Pancreas (tissue), 10 donors: Measurements from ENCODE around the gene SEMA6B. TPM values are rescaled to one million over a fixed set of nuclear protein-coding genes. Genes with fewer than 3 reads are reported as not detected.

Experiments
- ATAC-seq, 4 donors: fragments of 200-7000 bp; cut with Tn5 transposase; one replicate each; pipeline versions ENCODE4 v1.8.0 to v1.9.1; 2020; ENCODE audit warnings: mild to moderate bottlenecking in 4 of 4, moderate library complexity in 4 of 4
- DNase-seq, 6 donors: peaks; one replicate each; pipeline ENCODE4 v3.0.0-alpha.2; 2020
- FAIRE-seq: peaks from 2 replicates; lab custom pipeline; 2012; peaks lifted over from hg19 to GRCh38; lab: Jason Lieb, UNC
- H3K27ac ChIP-seq, 4 donors: fragments of 200-600 bp; sonication (generic); 1 replicate in 3 of 4; 2 replicates in 1 of 4; pipeline versions ENCODE4 v1.5.0 to v1.8.0; 2020
- H3K27me3 ChIP-seq, 4 donors: fragments of 200-600 bp; one replicate each; pipeline ENCODE4 v1.8.0; 2021
- H3K36me3 ChIP-seq, 3 donors: fragments of 200-600 bp; sonication (generic) in 1 of 3; one replicate each; pipeline versions ENCODE4 v1.5.0 to v1.8.0; 2020 to 2021
- H3K4me1 ChIP-seq, 3 donors: fragments of 200-600 bp; one replicate each; pipeline ENCODE4 v1.8.0; 2021
- H3K4me3 ChIP-seq, 4 donors: fragments of 200-600 bp; sonication (generic) in 2 of 4; one replicate each; pipeline versions ENCODE4 v1.5.0 to v1.8.0; 2020 to 2021
- H3K9me3 ChIP-seq, 4 donors: fragments of 200-600 bp; one replicate each; pipeline ENCODE4 v1.8.0; 2021
- CTCF ChIP-seq, 4 donors: fragments of 200-600 bp; sonication (generic) in 3 of 4; IDR thresholded peaks; one replicate each; pipeline versions ENCODE4 v1.5.0 to v1.8.0; 2021; ENCODE audit warnings: antibody characterized with exemption in 4 of 4
- WGBS, 2 donors: extraction: QIAGEN DNeasy Blood & Tissue Kit; methylation state at CpG; one replicate each; pipeline ENCODE4 v1.1.7; 2013; 5-methylcytosine and 5-hydroxymethylcytosine counted together
- intact Hi-C, 3 donors: fragments of 100-400 bp; cut with DNase I; formaldehyde crosslinking; loops; one replicate each; pipeline versions ENCODE4 v1.11.1 to v1.14.2; 2022
- polyA plus RNA-seq, 2 donors: library from polyadenylated mRNA; stranded (reverse); fragments of 200-250 nt; gene quantifications; one replicate each; pipeline ENCODE4 v1.2.3, GENCODE V29; 2013
- total RNA-seq, 6 donors: library from RNA; stranded (reverse); fragmentation: NEBNext Ultra II Directional in 4 of 6; extraction: Animal tissue kit (Norgen Biotek cat#: 25700) in 4 of 6; gene quantifications; one replicate each; pipeline versions ENCODE4 v1.2.1 to v1.2.4, GENCODE V29; 2021 to 2023
- donor health status: healthy with polysubstance abuse.
- donor health status: DM: no; HTN: no; CAD: no; lungs with moderate emphysema.
- donor health status: DM: no; HTN: no; CAD: no.
- donor health status: control.
- donor health status: control.
- donor health status: Bipolar disorder and iron deficiency.
- donor health status: DM: yes; HTN: yes; CAD: no.
- donor health status: DM: no; HTN: no; CAD: no.
- donor health status: DM: no; HTN: no; CAD: no.
- donor health status: DM: yes; HTN: yes; CAD: no.

SEMA6B gene
- total and polyA plus RNA-seq, 8 donors = 2.2 to 4.7 (median 3.5) TPM

DNA sequence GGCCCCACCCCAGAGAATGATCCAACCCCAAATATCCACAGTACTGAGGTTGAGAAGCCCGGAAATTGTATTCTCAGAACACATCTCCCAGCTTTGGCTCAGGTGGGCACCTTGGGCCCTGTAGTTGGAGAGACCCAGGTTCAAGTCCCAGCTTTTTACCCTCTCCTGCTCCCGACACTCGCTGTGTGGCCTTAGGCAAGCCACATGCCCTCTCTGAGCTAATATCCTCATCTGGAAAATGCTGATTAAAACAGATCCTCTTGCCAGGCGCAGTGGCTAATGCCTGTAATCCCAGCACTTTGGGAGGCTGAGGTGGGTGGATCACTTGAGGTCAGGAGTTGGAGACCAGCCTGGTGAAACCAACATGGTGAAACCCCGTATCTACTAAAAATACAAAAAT, 43.8 kb downstream of the SEMA6B start:
- no peak for FAIRE-seq

GRCh38 chr19:4513248-4513647, 46.2 kb downstream of the SEMA6B start:
- Histone ChIP-seq H3K27ac (no peak overlapping the region), H3K4me3 (no peak overlapping the region), H3K9me3 (no peaks in the 10 kb centered on the region), H3K27me3 (no peaks in the 10 kb centered on the region), H3K36me3 (no peaks in the 10 kb centered on the region), H3K4me1 (no peaks in the 10 kb centered on the region)
- 92 to 95% methylated on average over 17 of the region's 17 CpGs for WGBS, 2 donors
- FAIRE-seq = no peak
- TF ChIP-seq CTCF (IDR thresholded peaks at IDR 0.05) = no peak
- DNase-seq = no peak
- no peak for ATAC-seq
- intact Hi-C loops = no loop called here

More for the DNA sequence above, 43.8 kb downstream of the SEMA6B start:
- DNase-seq = no peak
- no peaks in the 10 kb centered on the region for H3K27me3 ChIP-seq
- H3K27ac ChIP-seq = no peak overlapping the region
- intact Hi-C loops = no loop called here
- H3K9me3 ChIP-seq = no peaks in the 10 kb centered on the region
- no peaks in the 10 kb centered on the region for H3K4me1 ChIP-seq
- WGBS, 2 donors = 89 to 95% methylated on average over 5 of the region's 5 CpGs
- no peaks in the 10 kb centered on the region for H3K36me3 ChIP-seq
- H3K4me3 ChIP-seq = no peak overlapping the region
- no peak for TF ChIP-seq CTCF (IDR thresholded peaks at IDR 0.05)
- no peak for ATAC-seq

DNA sequence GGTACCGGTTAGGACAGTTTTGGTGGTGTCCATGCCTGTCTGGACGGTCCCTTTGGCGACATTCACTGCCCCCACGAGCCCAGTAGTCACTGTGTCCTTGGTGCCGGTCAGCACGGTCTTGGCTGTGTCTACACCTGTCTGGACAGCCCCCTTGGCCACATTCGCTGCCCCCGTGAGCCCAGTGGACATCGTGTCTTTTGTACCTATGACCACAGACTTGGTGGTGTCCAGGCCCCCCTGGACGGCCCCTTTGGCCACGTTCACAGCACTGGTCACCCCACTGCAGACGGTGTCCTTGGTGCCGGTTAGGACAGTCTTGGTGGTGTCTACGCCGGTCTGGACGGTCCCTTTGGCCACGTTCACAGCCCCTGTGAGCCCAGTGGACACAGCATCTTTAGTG, 47.4 kb downstream of the SEMA6B start:
- DNase-seq = peak in 1 of 6 donors; percentile 52
- Histone ChIP-seq H3K27ac (no peak overlapping the region), H3K4me1 (no peaks in the 10 kb centered on the region), H3K36me3 (no peaks in the 10 kb centered on the region), H3K27me3 (no peaks in the 10 kb centered on the region), H3K9me3 (no peaks in the 10 kb centered on the region), H3K4me3 (no peak overlapping the region)
- intact Hi-C loops = no loop called here
- no peak for TF ChIP-seq CTCF (IDR thresholded peaks at IDR 0.05)
- FAIRE-seq = no peak
- 90 to 92% methylated on average over 17 of the region's 17 CpGs for WGBS, 2 donors
- ATAC-seq = no peak

- no peak overlapping the region for H3K27ac ChIP-seq
- no peaks in the 10 kb centered on the region for H3K36me3 ChIP-seq
- 89 to 91% methylated on average over 27 of the region's 27 CpGs for WGBS, 2 donors
- no peak for FAIRE-seq
- no peak for ATAC-seq
- H3K4me1 ChIP-seq = no peaks in the 10 kb centered on the region
- TF ChIP-seq CTCF (IDR thresholded peaks at IDR 0.05) = no peak
- H3K9me3 ChIP-seq = no peaks in the 10 kb centered on the region
- no peaks in the 10 kb centered on the region for H3K27me3 ChIP-seq
- peak in 2 of 6 donors; percentile 46 to 55 for DNase-seq
- no peak overlapping the region for H3K4me3 ChIP-seq
- intact Hi-C loops = no loop called here
Observed at GRCh38 chr19:4511300-4512054, 48.0 kb downstream of the SEMA6B start.
